ENCODE data around the gene CNIH2.
"Not testable (repeated sequence)": the region's sequence is repeated elsewhere in the genome, so short reads cannot be mapped to it uniquely, and the experiment has no call there.

CNIH2 gene

DNA sequence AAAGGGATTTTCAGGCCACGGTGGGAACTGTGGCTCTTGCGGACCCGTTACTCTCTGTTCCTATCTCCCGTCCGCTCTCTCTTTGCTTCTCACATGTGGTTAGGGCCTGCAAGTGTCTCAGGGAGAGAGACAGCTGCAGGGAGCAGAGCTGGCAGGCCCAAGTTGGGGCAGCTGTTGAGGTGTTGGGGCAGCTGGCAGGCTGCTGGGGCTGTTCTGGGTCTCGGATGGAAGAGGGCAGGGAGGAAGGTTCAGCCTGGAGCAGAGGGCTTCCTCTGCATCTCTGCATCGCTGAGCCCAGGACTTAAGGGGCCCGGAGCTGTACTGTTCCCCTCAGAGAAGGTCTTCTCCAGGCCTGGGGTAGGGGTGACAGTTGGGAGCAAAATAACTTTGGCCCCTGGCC lies 2.6 kb upstream of the CNIH2 start:
- DNase-seq, result peak in 1 of 10 donors; percentile 53
- intact Hi-C loops (cut with DNase I), result no loop called here

DNA sequence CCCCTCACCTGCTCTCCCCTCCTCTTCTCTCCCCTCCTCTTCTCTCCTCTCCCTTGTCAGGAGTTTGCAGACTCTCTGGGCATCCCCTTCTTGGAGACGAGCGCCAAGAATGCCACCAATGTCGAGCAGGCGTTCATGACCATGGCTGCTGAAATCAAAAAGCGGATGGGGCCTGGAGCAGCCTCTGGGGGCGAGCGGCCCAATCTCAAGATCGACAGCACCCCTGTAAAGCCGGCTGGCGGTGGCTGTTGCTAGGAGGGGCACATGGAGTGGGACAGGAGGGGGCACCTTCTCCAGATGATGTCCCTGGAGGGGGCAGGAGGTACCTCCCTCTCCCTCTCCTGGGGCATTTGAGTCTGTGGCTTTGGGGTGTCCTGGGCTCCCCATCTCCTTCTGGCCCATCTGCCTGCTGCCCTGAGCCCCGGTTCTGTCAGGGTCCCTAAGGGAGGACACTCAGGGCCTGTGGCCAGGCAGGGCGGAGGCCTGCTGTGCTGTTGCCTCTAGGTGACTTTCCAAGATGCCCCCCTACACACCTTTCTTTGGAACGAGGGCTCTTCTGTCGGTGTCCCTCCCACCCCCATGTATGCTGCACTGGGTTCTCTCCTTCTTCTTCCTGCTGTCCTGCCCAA lies 1.9 kb upstream of the CNIH2 start:
- DNase-seq, result no peak
- intact Hi-C loops (cut with DNase I), result no loop called here

GRCh38 chr11:66276619-66277018 lies 1.4 kb upstream of the CNIH2 start:
- intact Hi-C loops (cut with DNase I); DNase-seq: not testable (repeated sequence)

DNA sequence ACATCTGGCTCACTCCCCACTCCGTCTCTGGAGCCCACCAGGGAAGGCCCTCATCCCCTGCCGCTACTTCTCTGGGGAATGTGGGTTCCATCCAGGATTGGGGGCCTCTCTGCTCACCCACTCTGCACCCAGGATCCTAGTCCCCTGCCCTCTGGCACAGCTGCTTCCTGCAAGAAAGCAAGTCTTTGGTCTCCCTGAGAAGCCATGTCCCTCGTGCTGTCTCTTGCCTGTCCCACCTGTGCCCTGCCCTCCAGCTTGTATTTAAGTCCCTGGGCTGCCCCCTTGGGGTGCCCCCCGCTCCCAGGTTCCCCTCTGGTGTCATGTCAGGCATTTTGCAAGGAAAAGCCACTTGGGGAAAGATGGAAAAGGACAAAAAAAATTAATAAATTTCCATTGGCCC lies 911 bp upstream of the CNIH2 start:
- intact Hi-C loops (cut with DNase I); DNase-seq: not testable (repeated sequence)

- intact Hi-C loops (cut with DNase I), result no loop called here
- DNase-seq, result peak in 1 of 10 donors; percentile 81
Measured at GRCh38 chr11:66278363-66279091, 552 bp downstream of the CNIH2 start.

GRCh38 chr11:66279092-66279734 lies 1.2 kb downstream of the CNIH2 start:
- intact Hi-C loops (cut with DNase I), result no loop called here
- DNase-seq, result no peak

- DNase-seq, result no peak
- intact Hi-C loops (cut with DNase I), result no loop called here
Measured at GRCh38 chr11:66280428-66280827, 2.5 kb downstream of the CNIH2 start.

GRCh38 chr11:66281001-66281400 lies 3.0 kb downstream of the CNIH2 start:
- intact Hi-C loops (cut with DNase I), result no loop called here
- no peak for DNase-seq

GRCh38 chr11:66281776-66282467 lies 3.9 kb downstream of the CNIH2 start:
- DNase-seq, result peak in 1 of 10 donors; percentile 83
- intact Hi-C loops (cut with DNase I), result loop anchor here (2.0 kb wide), 1 partner anchor 59 kb away; no protein-coding TSS in a partner anchor

DNA sequence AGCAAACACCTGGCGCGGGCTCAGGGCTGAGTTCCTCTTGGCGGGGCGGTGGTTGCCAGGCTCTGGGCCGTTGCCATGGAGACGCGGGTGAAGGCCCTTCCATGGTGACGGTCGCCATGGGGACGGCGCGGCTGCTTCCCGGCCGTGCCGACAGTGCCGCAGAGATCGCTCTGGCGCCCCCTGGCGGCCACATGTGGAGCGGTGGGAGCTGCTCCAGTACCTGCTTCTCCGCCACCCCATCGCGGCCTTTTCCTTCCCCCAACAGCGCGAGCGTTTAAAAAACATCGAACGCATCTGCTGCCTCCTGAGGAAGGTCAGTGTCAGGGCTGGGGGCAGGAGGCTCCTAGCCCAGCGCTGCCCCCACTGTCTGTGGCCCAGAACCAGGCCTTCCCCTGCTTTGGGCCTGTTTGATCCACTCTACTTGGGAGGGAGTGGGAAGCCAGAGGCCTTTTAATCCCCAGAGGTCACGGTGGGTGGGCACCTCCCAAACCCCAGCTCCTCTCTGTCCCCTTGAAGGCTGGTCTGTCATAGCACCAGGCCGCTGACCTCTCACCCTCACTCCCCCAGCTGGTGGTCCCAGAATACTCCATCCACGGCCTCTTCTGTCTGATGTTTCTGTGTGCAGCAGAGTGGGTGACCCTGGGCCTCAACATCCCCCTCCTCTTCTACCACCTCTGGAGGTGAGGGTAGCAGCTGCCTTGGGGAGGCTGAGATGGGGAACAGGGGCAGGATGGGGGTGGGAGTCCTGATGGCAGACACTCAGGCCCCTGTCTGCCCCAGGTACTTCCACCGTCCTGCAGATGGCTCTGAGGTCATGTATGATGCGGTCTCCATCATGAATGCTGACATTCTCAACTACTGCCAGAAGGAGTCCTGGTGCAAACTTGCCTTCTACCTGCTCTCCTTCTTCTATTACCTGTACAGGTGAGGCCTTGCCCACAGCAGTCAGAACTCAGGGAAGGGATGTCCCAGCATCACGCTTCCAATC lies 4.8 kb downstream of the CNIH2 start:
- DNase-seq, result peak; percentile 98 to 100 (median 100)
- intact Hi-C loops (cut with DNase I), result loop anchor here (2.0 kb wide), 1 partner anchor 60 kb away; no protein-coding TSS in a partner anchor

DNA sequence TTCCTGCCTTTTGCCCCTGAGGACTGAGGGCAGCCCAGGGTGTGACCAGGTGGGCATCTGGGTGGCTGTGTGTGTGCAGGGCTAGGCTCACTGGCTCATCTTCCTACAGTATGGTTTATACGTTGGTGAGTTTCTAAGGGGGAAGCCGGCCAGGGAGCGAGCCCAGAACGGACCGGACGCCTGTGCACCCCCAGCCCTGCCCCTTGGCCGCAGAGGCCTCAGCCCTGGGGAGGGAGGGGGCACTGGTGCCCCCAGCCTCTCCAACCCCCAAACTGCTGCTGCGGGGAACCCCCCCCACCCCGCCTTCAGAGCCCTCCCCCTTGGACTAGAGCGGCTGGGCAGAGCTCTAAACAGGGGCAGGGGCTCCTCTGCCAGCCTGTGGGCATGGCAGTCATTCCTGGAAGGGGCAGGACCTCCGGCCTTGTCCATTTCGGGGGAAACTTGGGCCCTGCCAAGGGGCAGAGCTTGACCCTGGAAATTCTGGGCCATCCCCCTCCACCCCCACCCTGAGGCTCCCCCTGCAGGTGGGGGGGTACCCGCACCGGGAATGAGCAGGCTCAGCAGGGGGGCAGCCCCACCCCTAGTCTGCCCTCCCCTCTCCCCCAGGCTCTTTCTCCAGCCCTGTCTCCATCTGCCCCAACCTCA lies 5.6 kb downstream of the CNIH2 start:
- no peak for DNase-seq
- intact Hi-C loops (cut with DNase I), result loop anchor here (2.0 kb wide), 1 partner anchor 61 kb away; no protein-coding TSS in a partner anchor

GRCh38 chr11:66284526-66285078 lies 6.6 kb downstream of the CNIH2 start:
- intact Hi-C loops (cut with DNase I), result no loop called here
- no peak for DNase-seq

DNA sequence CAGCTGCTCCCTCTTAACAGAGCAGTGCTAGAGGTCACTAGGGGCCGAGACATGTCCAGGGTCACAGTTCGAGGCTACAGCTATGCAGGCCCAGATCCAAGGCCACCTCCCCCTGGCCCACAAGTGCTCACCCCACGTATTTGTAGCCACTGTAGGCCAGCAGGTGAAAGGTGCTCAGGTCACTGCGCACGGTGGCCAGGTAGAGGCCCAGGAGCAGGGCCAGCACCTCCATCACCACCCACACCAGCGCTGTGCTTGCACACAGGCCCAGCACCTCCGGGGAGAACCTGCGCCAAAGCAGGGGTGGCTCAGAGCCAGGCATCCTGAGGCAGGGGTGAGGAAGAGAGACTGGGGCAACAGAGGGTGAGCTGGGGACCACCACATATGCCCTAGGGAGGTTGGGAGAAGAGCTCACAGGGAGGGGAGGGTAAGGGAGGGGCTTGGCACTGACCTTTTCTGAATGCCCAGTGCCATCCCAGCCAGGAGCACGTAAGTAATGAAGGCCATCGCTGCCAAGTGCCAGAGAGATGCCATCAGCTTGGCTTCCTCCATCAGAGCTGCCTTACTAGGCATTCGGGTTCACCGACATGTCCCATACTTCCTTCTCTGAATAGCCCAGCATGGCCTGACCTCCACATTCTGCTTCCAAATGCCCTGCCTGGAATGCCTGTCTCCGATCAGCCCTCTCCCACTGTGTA lies 7.4 kb downstream of the CNIH2 start:
- intact Hi-C loops (cut with DNase I), result no loop called here
- DNase-seq, result no peak

DNA sequence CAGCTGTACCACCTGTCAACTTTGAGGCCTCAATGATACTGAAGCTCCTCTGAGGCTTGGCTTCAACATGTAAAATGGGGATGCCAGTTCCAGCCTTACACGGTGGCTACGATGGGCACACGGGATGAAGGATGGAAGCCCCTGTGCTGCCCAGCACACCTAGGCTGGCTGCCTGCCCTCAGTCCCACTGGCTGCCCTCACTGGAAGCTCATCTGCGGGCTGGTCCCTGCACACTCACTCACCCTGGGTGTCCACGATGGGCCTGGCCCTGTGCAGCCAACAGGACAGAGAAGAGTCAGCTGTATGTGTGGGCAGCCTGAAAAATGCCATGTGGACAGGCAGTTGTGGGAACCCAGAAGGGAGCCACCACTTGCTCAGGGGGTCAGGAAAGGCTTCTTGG lies 8.7 kb downstream of the CNIH2 start:
- intact Hi-C loops (cut with DNase I), result no loop called here
- DNase-seq, result peak in 1 of 10 donors; percentile 79

GRCh38 chr11:66287211-66287888 lies 9.4 kb downstream of the CNIH2 start:
- intact Hi-C loops (cut with DNase I), result no loop called here

GRCh38 chr11:66287889-66288670 lies 10.1 kb downstream of the CNIH2 start:
- no peak for DNase-seq
- intact Hi-C loops (cut with DNase I), result no loop called here

More at GRCh38 chr11:66287211-66287888, 9.4 kb downstream of the CNIH2 start:
- DNase-seq, result no peak

Data from posterior cingulate gyrus (tissue), 11 donors.